Panc1 (cell line): Measurements from ENCODE around the gene TRDN. TPM values are rescaled to one million over a fixed set of nuclear protein-coding genes. Genes with fewer than 3 reads are reported as not detected.

Source experiments
- ATAC-seq: fragments of 200-7000 bp; cut with Tn5 transposase; 2 replicates; pipeline ENCODE4 v1.9.1; 2020; ENCODE audit warnings: mild to moderate bottlenecking, moderate library complexity
- BruUV-seq: library from RNA; stranded (reverse); fragments of 400-500 nt; replicated peaks from 2 replicates; lab custom pipeline; 2021; lab: Mats Ljungman, UMichigan
- CTCF ChIA-PET: fragments of 300-600 bp; sonication (Branson Sonifier 250); formaldehyde crosslinking; loops from one replicate; lab custom pipeline; 2022; ENCODE audit warnings: antibody characterized with exemption; lab: Charles Lee
- POLR2A ChIA-PET: fragments of 300-600 bp; sonication (Branson Sonifier 250); formaldehyde crosslinking; loops from one replicate; lab custom pipeline; 2022; ENCODE audit warnings: antibody characterized with exemption; lab: Charles Lee
- DNase-seq: peaks from one replicate; pipeline ENCODE4 v3.0.0-alpha.2; 2010; ENCODE audit warnings: low read depth, low spot score
- H3K27ac ChIP-seq: 2 replicates; pipeline ENCODE4 v1.5.1; 2011; ENCODE audit warnings: mild to moderate bottlenecking, low read length, inconsistent platforms
- H3K27me3 ChIP-seq: fragments of 200-500 bp; sonication (Bioruptor generic); 2 replicates; pipeline ENCODE4 v1.6.0; 2014; ENCODE audit warnings: low read length, inconsistent platforms; ENCODE audit not compliant: control insufficient read depth, insufficient read depth
- H3K36me3 ChIP-seq: fragments of 200-500 bp; sonication (Bioruptor generic); 2 replicates; pipeline ENCODE4 v1.5.1; 2014; ENCODE audit warnings: inconsistent platforms, mild to moderate bottlenecking, low read length, moderate library complexity; ENCODE audit not compliant: control insufficient read depth, insufficient read depth
- H3K4me1 ChIP-seq: 2 replicates; pipeline ENCODE4 v1.5.1; 2011; ENCODE audit warnings: inconsistent platforms, mild to moderate bottlenecking, low read length, moderate library complexity; ENCODE audit not compliant: control insufficient read depth, insufficient read depth
- H3K4me3 ChIP-seq, 2 experiments: 2 replicates each; pipeline ENCODE4 v1.5.1; 2011 to 2012; ENCODE audit warnings: low read depth in 2 of 2, low read length in 2 of 2, mild to moderate bottlenecking in 2 of 2, inconsistent platforms in 1 of 2, moderate library complexity in 1 of 2
- H3K9me3 ChIP-seq: fragments of 200-500 bp; sonication (Bioruptor generic); 2 replicates; pipeline ENCODE4 v1.5.1; 2014; ENCODE audit warnings: low read depth, mild to moderate bottlenecking, inconsistent platforms, low read length, moderate library complexity; ENCODE audit not compliant: control insufficient read depth, insufficient read depth
- CTCF ChIP-seq: fragments of 450-650 bp; IDR thresholded peaks from 2 replicates; pipeline ENCODE4 v1.5.1; 2017; ENCODE audit warnings: mild to moderate bottlenecking
- POLR2AphosphoS5 ChIP-seq: IDR thresholded peaks from 2 replicates; pipeline ENCODE4 v1.6.1; 2012; ENCODE audit warnings: mild to moderate bottlenecking, low read depth, low read length, moderate library complexity
- REST ChIP-seq, 2 experiments: IDR thresholded peaks; 2 replicates each; pipeline ENCODE4 v1.6.1; 2011 to 2012; ENCODE audit warnings: low read depth in 2 of 2, control low read depth in 1 of 2, low read length in 1 of 2, mild to moderate bottlenecking in 1 of 2, moderate library complexity in 1 of 2; ENCODE audit not compliant: insufficient read depth in 1 of 2
- SIN3A ChIP-seq: IDR thresholded peaks from 2 replicates; pipeline ENCODE4 v1.6.1; 2012; ENCODE audit warnings: low read depth, mild to moderate bottlenecking, low read length, moderate library complexity, borderline replicate concordance; ENCODE audit not compliant: insufficient read depth
- TCF7L2 ChIP-seq: IDR thresholded peaks from 2 replicates; pipeline ENCODE4 v1.6.1; 2011; ENCODE audit warnings: mild to moderate bottlenecking, low read depth, low read length, inconsistent platforms
- in situ Hi-C: cut with HindIII; loops from 2 replicates; pipeline ENCODE4 v1.10.0; 2016; ENCODE audit warnings: low sequenced_read_pairs, low pct_unique_long_range_greater_than_20kb
- intact Hi-C: fragments of 100-400 bp; cut with micrococcal nuclease; formaldehyde crosslinking; loops from one replicate; pipeline ENCODE4 v1.10.0; 2022; ENCODE audit not compliant: unreplicated experiment
- total RNA-seq: library from RNA; stranded (reverse); gene quantifications from one replicate; pipeline ENCODE4 v1.2.1, GENCODE V29; 2021; ENCODE audit not compliant: unreplicated experiment

TRDN gene
- total RNA-seq, 1 experiment from 2014 or later, result not detected

GRCh38 chr6:123564361-123564760, 72.4 kb downstream of the TRDN start:
- intact Hi-C loops, result no loop called here
- no peaks in the 10 kb centered on the region for H3K36me3 ChIP-seq
- no peak overlapping the region for H3K4me3 ChIP-seq
- H3K27ac ChIP-seq, result no peak overlapping the region
- ATAC-seq, result no peak
- BruUV-seq, result no TSS peak
- H3K9me3 ChIP-seq, result no peaks in the 10 kb centered on the region
- no peaks in the 10 kb centered on the region for H3K27me3 ChIP-seq
- no peaks in the 10 kb centered on the region for H3K4me1 ChIP-seq
- ChIA-PET CTCF (no interaction called here), POLR2A (no interaction called here)
- TF ChIP-seq POLR2AphosphoS5 (no peak), REST (IDR thresholded peaks at IDR 0.05; ENCODE audit: insufficient read depth in 1 of 2, low read depth in 2 of 2, low read length in 1 of 2) (no peak), CTCF (no peak), SIN3A (no peak), TCF7L2 (no peak)
- in situ Hi-C loops, result no loop called here
- DNase-seq, result no peak

- Histone ChIP-seq H3K4me1 (no peaks in the 10 kb centered on the region), H3K27ac (no peak overlapping the region), H3K36me3 (no peaks in the 10 kb centered on the region), H3K27me3 (no peaks in the 10 kb centered on the region), H3K9me3 (no peaks in the 10 kb centered on the region), H3K4me3 (no peak overlapping the region)
- ChIA-PET CTCF (no interaction called here), POLR2A (interaction anchor here (0.6 kb wide), 1 partner anchor 1370 kb away, joined by 3 read pairs; no protein-coding TSS in a partner anchor)
- no peak for DNase-seq
- intact Hi-C loops (no loop called here), in situ Hi-C loops (no loop called here)
- BruUV-seq, result no TSS peak
- ATAC-seq, result no peak
- TF ChIP-seq REST (IDR thresholded peaks at IDR 0.05; ENCODE audit: insufficient read depth in 1 of 2, low read depth in 2 of 2, low read length in 1 of 2), result no peak
- TF ChIP-seq SIN3A, result no peak
- no peak for TF ChIP-seq TCF7L2
- no peak for TF ChIP-seq POLR2AphosphoS5
- TF ChIP-seq CTCF, result no peak
These were observed 74.1 kb downstream of the TRDN start for GRCh38 chr6:123562677-123563076.
